Measurements from ENCODE around the gene IL31.

The IL31 gene

GRCh38 chr12:122152754-122153153, 21.3 kb downstream of the IL31 start:
- Histone ChIP-seq H2BK120ac (ENCODE audit: low read depth, low read length) (no peak overlapping the region), H3K27me3 (ENCODE audit: control insufficient read depth in 1 of 2, insufficient read depth in 1 of 2, low read length in 2 of 2) (peaks cover 6 to 19% of the 10 kb centered on the region in 2 experiments), H3K4me1 (ENCODE audit: control insufficient read depth, insufficient read depth, low read depth, low read length) (no peaks in the 10 kb centered on the region), H2BK12ac (ENCODE audit: low read length in 2 of 2) (no peak overlapping the region), H3K9ac (ENCODE audit: low read length) (no peak overlapping the region), H2AFZ (ENCODE audit: low read depth, low read length) (no peak overlapping the region), H3K4me3 (ENCODE audit: insufficient read depth in 1 of 2, low read depth in 1 of 2, low read length in 2 of 2) (no peak overlapping the region), H2AK5ac (ENCODE audit: low read length, severe bottlenecking) (no peak overlapping the region), H3K18ac (ENCODE audit: low read depth in 1 of 2, low read length in 2 of 2) (no peak overlapping the region), H3K79me1 (replicated peaks; ENCODE audit: low read length, poor library complexity, severe bottlenecking) (no peaks in the 10 kb centered on the region), H3K36me3 (ENCODE audit: control insufficient read depth in 1 of 2, insufficient read depth in 2 of 2, low read depth in 1 of 2, low read length in 2 of 2) (peaks cover 0 to 3% of the 10 kb centered on the region in 2 experiments), H3K9me3 (ENCODE audit: control insufficient read depth, low read length) (no peaks in the 10 kb centered on the region), H3K27ac (ENCODE audit: low read length, poor library complexity, severe bottlenecking) (no peak overlapping the region), H3K4ac (ENCODE audit: low read depth in 1 of 2, low read length in 2 of 2) (no peak overlapping the region), H2BK15ac (ENCODE audit: low read depth, poor library complexity, severe bottlenecking) (no peak overlapping the region), H4K91ac (ENCODE audit: low read length) (no peak overlapping the region), H3K14ac (ENCODE audit: low read length in 2 of 2) (no peak overlapping the region), H3K23ac (ENCODE audit: low read length in 2 of 2) (no peak overlapping the region), H4K8ac (ENCODE audit: low read length) (no peak overlapping the region), H3K4me2 (ENCODE audit: low read length, poor library complexity, severe bottlenecking) (no peak overlapping the region), H2BK5ac (ENCODE audit: low read depth, low read length, poor library complexity, severe bottlenecking) (no peak overlapping the region)
- 95% methylated on average over 7 of the region's 9 CpGs for WGBS
- no peak for DNase-seq

- Histone ChIP-seq H3K23ac (ENCODE audit: low read length in 2 of 2) (no peak overlapping the region), H3K4me1 (ENCODE audit: control insufficient read depth, insufficient read depth, low read depth, low read length) (no peaks in the 10 kb centered on the region)
These were observed 23.8 kb downstream of the IL31 start for GRCh38 chr12:122150127-122150681.

GRCh38 chr12:122148657-122149056, 25.4 kb downstream of the IL31 start:
- H3K4me3 ChIP-seq (ENCODE audit: insufficient read depth in 1 of 2, low read depth in 1 of 2, low read length in 2 of 2), result no peak overlapping the region
- no peak overlapping the region for H2BK15ac ChIP-seq (ENCODE audit: low read depth, poor library complexity, severe bottlenecking)
- H3K27ac ChIP-seq (ENCODE audit: low read length, poor library complexity, severe bottlenecking), result no peak overlapping the region
- peaks cover 6 to 19% of the 10 kb centered on the region in 2 experiments for H3K27me3 ChIP-seq (ENCODE audit: control insufficient read depth in 1 of 2, insufficient read depth in 1 of 2, low read length in 2 of 2)
- no peak overlapping the region for H2BK5ac ChIP-seq (ENCODE audit: low read depth, low read length, poor library complexity, severe bottlenecking)
- WGBS, result 77% methylated on average over 6 of the region's 6 CpGs
- DNase-seq, result no peak
- H3K14ac ChIP-seq (ENCODE audit: low read length in 2 of 2), result no peak overlapping the region
- H2BK12ac ChIP-seq (ENCODE audit: low read length in 2 of 2), result no peak overlapping the region
- H3K4me1 ChIP-seq (ENCODE audit: control insufficient read depth, insufficient read depth, low read depth, low read length), result no peaks in the 10 kb centered on the region
- H3K4me2 ChIP-seq (ENCODE audit: low read length, poor library complexity, severe bottlenecking), result no peak overlapping the region
- H4K8ac ChIP-seq (ENCODE audit: low read length), result no peak overlapping the region
- no peak overlapping the region for H3K9ac ChIP-seq (ENCODE audit: low read length)
- H2AK5ac ChIP-seq (ENCODE audit: low read length, severe bottlenecking), result no peak overlapping the region
- H3K79me1 ChIP-seq (replicated peaks; ENCODE audit: low read length, poor library complexity, severe bottlenecking), result no peaks in the 10 kb centered on the region
- no peak overlapping the region for H2AFZ ChIP-seq (ENCODE audit: low read depth, low read length)
- H3K18ac ChIP-seq (ENCODE audit: low read depth in 1 of 2, low read length in 2 of 2), result no peak overlapping the region
- no peak overlapping the region for H3K4ac ChIP-seq (ENCODE audit: low read depth in 1 of 2, low read length in 2 of 2)
- no peak overlapping the region for H4K91ac ChIP-seq (ENCODE audit: low read length)
- no peak overlapping the region for H3K23ac ChIP-seq (ENCODE audit: low read length in 2 of 2)
- H3K9me3 ChIP-seq (ENCODE audit: control insufficient read depth, low read length), result no peaks in the 10 kb centered on the region
- no peak overlapping the region for H2BK120ac ChIP-seq (ENCODE audit: low read depth, low read length)
- peaks cover 4 to 19% of the 10 kb centered on the region in 2 experiments for H3K36me3 ChIP-seq (ENCODE audit: control insufficient read depth in 1 of 2, insufficient read depth in 2 of 2, low read depth in 1 of 2, low read length in 2 of 2)

More at GRCh38 chr12:122150127-122150681, 23.8 kb downstream of the IL31 start:
- H2BK12ac ChIP-seq (ENCODE audit: low read length in 2 of 2), result no peak overlapping the region
- H2BK15ac ChIP-seq (ENCODE audit: low read depth, poor library complexity, severe bottlenecking), result no peak overlapping the region
- no peak overlapping the region for H4K91ac ChIP-seq (ENCODE audit: low read length)
- no peak overlapping the region for H3K14ac ChIP-seq (ENCODE audit: low read length in 2 of 2)
- H4K8ac ChIP-seq (ENCODE audit: low read length), result no peak overlapping the region
- H3K27ac ChIP-seq (ENCODE audit: low read length, poor library complexity, severe bottlenecking), result no peak overlapping the region
- H3K27me3 ChIP-seq (ENCODE audit: control insufficient read depth in 1 of 2, insufficient read depth in 1 of 2, low read length in 2 of 2), result peaks cover 6 to 19% of the 10 kb centered on the region in 2 experiments
- no peak overlapping the region for H3K4ac ChIP-seq (ENCODE audit: low read depth in 1 of 2, low read length in 2 of 2)
- H3K79me1 ChIP-seq (replicated peaks; ENCODE audit: low read length, poor library complexity, severe bottlenecking), result no peaks in the 10 kb centered on the region
- DNase-seq, result no peak
- no peak overlapping the region for H2AK5ac ChIP-seq (ENCODE audit: low read length, severe bottlenecking)
- WGBS, result 74% methylated on average over 5 of the region's 8 CpGs
- no peak overlapping the region for H2BK5ac ChIP-seq (ENCODE audit: low read depth, low read length, poor library complexity, severe bottlenecking)
- peaks cover 0 to 8% of the 10 kb centered on the region in 2 experiments for H3K36me3 ChIP-seq (ENCODE audit: control insufficient read depth in 1 of 2, insufficient read depth in 2 of 2, low read depth in 1 of 2, low read length in 2 of 2)
- H3K4me2 ChIP-seq (ENCODE audit: low read length, poor library complexity, severe bottlenecking), result no peak overlapping the region
- H2AFZ ChIP-seq (ENCODE audit: low read depth, low read length), result no peak overlapping the region
- no peak overlapping the region for H3K18ac ChIP-seq (ENCODE audit: low read depth in 1 of 2, low read length in 2 of 2)
- no peak overlapping the region for H3K9ac ChIP-seq (ENCODE audit: low read length)
- H3K9me3 ChIP-seq (ENCODE audit: control insufficient read depth, low read length), result no peaks in the 10 kb centered on the region
- H2BK120ac ChIP-seq (ENCODE audit: low read depth, low read length), result no peak overlapping the region
- no peak overlapping the region for H3K4me3 ChIP-seq (ENCODE audit: insufficient read depth in 1 of 2, low read depth in 1 of 2, low read length in 2 of 2)

GRCh38 chr12:122147514-122148290, 26.3 kb downstream of the IL31 start:
- H3K9ac ChIP-seq (ENCODE audit: low read length), result no peak overlapping the region
- no peaks in the 10 kb centered on the region for H3K9me3 ChIP-seq (ENCODE audit: control insufficient read depth, low read length)
- H2BK12ac ChIP-seq (ENCODE audit: low read length in 2 of 2), result no peak overlapping the region
- no peak overlapping the region for H2BK15ac ChIP-seq (ENCODE audit: low read depth, poor library complexity, severe bottlenecking)
- H4K8ac ChIP-seq (ENCODE audit: low read length), result no peak overlapping the region
- no peak overlapping the region for H2AFZ ChIP-seq (ENCODE audit: low read depth, low read length)
- H3K4me2 ChIP-seq (ENCODE audit: low read length, poor library complexity, severe bottlenecking), result no peak overlapping the region
- H3K27me3 ChIP-seq (ENCODE audit: control insufficient read depth in 1 of 2, insufficient read depth in 1 of 2, low read length in 2 of 2), result peaks cover under 1 to 10% of the 10 kb centered on the region in 2 experiments
- H2AK5ac ChIP-seq (ENCODE audit: low read length, severe bottlenecking), result no peak overlapping the region
- H3K27ac ChIP-seq (ENCODE audit: low read length, poor library complexity, severe bottlenecking), result no peak overlapping the region
- no peak overlapping the region for H2BK120ac ChIP-seq (ENCODE audit: low read depth, low read length)
- no peak for DNase-seq
- no peak overlapping the region for H2BK5ac ChIP-seq (ENCODE audit: low read depth, low read length, poor library complexity, severe bottlenecking)
- H4K91ac ChIP-seq (ENCODE audit: low read length), result no peak overlapping the region
- H3K36me3 ChIP-seq (ENCODE audit: control insufficient read depth in 1 of 2, insufficient read depth in 2 of 2, low read depth in 1 of 2, low read length in 2 of 2), result peaks cover 13 to 28% of the 10 kb centered on the region in 2 experiments
- H3K23ac ChIP-seq (ENCODE audit: low read length in 2 of 2), result no peak overlapping the region
- H3K4ac ChIP-seq (ENCODE audit: low read depth in 1 of 2, low read length in 2 of 2), result no peak overlapping the region
- no peak overlapping the region for H3K18ac ChIP-seq (ENCODE audit: low read depth in 1 of 2, low read length in 2 of 2)
- H3K4me1 ChIP-seq (ENCODE audit: control insufficient read depth, insufficient read depth, low read depth, low read length), result no peaks in the 10 kb centered on the region
- no peak overlapping the region for H3K14ac ChIP-seq (ENCODE audit: low read length in 2 of 2)
- H3K4me3 ChIP-seq (ENCODE audit: insufficient read depth in 1 of 2, low read depth in 1 of 2, low read length in 2 of 2), result no peak overlapping the region
- 92% methylated on average over 21 of the region's 21 CpGs for WGBS
- H3K79me1 ChIP-seq (replicated peaks; ENCODE audit: low read length, poor library complexity, severe bottlenecking), result peaks cover 2% of the 10 kb centered on the region
